Loucy (cell line): Measurements from ENCODE around the gene SNAPC1.

Source experiments
- CTCF ChIP-seq: fragments of 200-600 bp; sonication (generic); conservative IDR thresholded peaks from 2 replicates; pipeline ENCODE4 v1.5.1; 2014; ENCODE audit warnings: mild to moderate bottlenecking, antibody characterized with exemption, low read length
- EZH2phosphoT487 ChIP-seq: fragments of 200-600 bp; IDR thresholded peaks from 2 replicates; pipeline ENCODE4 v1.6.1; 2018; ENCODE audit warnings: antibody characterized with exemption, mild to moderate bottlenecking, moderate library complexity, borderline replicate concordance

- TF ChIP-seq CTCF (no peak), EZH2phosphoT487 (no peak)
These were observed 23.1 kb upstream of the SNAPC1 start for GRCh38 chr14:61739133-61739532.
